RWPE2 (cell line): ENCODE results near the gene DOP1B.

Experiments
- ATAC-seq: fragments of 200-7000 bp; cut with Tn5 transposase; 3 replicates; pipeline ENCODE4 v1.9.1; 2021; ENCODE audit warnings: low read depth
- DNase-seq: peaks from one replicate; pipeline ENCODE4 v3.0.0-alpha.2; 2020; ENCODE audit warnings: low spot score
- H3K27ac ChIP-seq: fragments of 450-650 bp; 2 replicates; pipeline ENCODE4 v1.5.1; 2017; ENCODE audit warnings: mild to moderate bottlenecking; ENCODE audit not compliant: poor library complexity, severe bottlenecking
- H3K27me3 ChIP-seq: fragments of 250-450 bp; sonication (Bioruptor Pico); 2 replicates; pipeline ENCODE4 v1.5.1; 2021; ENCODE audit warnings: mild to moderate bottlenecking, moderate library complexity; ENCODE audit not compliant: insufficient read depth, poor library complexity, severe bottlenecking
- H3K36me3 ChIP-seq: fragments of 250-450 bp; sonication (Bioruptor Pico); 2 replicates; pipeline ENCODE4 v1.5.1; 2020; ENCODE audit warnings: low read depth, mild to moderate bottlenecking, moderate library complexity
- H3K4me1 ChIP-seq: fragments of 250-450 bp; sonication (Bioruptor Pico); 2 replicates; pipeline ENCODE4 v1.5.1; 2021; ENCODE audit warnings: mild to moderate bottlenecking, moderate library complexity; ENCODE audit not compliant: insufficient read depth, poor library complexity, severe bottlenecking
- H3K4me3 ChIP-seq: fragments of 250-450 bp; sonication (Bioruptor Pico); 2 replicates; pipeline ENCODE4 v1.5.1; 2021; ENCODE audit warnings: mild to moderate bottlenecking, moderate library complexity; ENCODE audit not compliant: severe bottlenecking
- H3K9me3 ChIP-seq: fragments of 250-450 bp; sonication (Bioruptor Pico); 2 replicates; pipeline ENCODE4 v1.5.1; 2021; ENCODE audit warnings: mild to moderate bottlenecking, moderate library complexity; ENCODE audit not compliant: severe bottlenecking
- TF ChIP-seq, protein P1 (sequence below): fragments of 450-650 bp; IDR thresholded peaks from one replicate; pipeline ENCODE4 v1.5.1; 2017; ENCODE audit warnings: mild to moderate bottlenecking, moderate library complexity; ENCODE audit not compliant: poor library complexity, severe bottlenecking

DOP1B gene

DNA sequence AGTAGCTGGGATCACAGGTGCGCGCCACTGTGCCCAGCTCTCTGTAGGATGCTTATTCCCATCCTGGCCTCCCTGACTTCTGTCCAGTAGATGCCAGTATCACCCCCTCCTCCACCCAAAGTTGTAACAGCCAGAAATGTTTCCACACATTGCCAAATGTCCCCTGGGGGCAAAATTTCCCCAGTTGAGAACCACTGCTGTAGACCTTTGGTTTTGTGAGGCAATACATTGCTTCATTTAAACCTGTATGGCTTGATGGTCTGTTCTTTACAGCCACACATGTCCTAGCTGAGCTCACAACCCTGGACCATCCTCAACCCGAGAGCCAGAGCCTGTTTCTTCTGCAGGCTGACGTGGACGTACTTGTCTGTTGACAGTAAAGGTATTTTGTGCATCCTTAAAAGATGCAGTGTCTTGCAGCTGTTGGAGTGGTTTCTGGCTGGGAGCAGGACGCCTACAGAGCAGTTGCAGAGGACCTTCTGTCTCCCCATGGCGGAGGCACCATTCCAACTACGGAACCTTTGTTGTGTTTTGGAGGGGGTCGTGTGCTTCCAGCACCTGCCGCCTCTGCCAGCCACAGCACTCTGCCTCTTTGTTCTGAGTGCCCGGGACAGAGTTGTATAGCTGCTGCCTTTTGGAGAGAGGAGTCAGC, 26.6 kb downstream of the DOP1B start:
- Histone ChIP-seq H3K27ac (no peak overlapping the region), H3K9me3 (no peaks in the 10 kb centered on the region), H3K27me3 (no peaks in the 10 kb centered on the region), H3K36me3 (no peaks in the 10 kb centered on the region), H3K4me1 (no peaks in the 10 kb centered on the region), H3K4me3 (no peak overlapping the region)
- ATAC-seq (no peak), DNase-seq (no peak)
- TF ChIP-seq, protein P1, sequence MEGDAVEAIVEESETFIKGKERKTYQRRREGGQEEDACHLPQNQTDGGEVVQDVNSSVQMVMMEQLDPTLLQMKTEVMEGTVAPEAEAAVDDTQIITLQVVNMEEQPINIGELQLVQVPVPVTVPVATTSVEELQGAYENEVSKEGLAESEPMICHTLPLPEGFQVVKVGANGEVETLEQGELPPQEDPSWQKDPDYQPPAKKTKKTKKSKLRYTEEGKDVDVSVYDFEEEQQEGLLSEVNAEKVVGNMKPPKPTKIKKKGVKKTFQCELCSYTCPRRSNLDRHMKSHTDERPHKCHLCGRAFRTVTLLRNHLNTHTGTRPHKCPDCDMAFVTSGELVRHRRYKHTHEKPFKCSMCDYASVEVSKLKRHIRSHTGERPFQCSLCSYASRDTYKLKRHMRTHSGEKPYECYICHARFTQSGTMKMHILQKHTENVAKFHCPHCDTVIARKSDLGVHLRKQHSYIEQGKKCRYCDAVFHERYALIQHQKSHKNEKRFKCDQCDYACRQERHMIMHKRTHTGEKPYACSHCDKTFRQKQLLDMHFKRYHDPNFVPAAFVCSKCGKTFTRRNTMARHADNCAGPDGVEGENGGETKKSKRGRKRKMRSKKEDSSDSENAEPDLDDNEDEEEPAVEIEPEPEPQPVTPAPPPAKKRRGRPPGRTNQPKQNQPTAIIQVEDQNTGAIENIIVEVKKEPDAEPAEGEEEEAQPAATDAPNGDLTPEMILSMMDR, result no peak

DNA sequence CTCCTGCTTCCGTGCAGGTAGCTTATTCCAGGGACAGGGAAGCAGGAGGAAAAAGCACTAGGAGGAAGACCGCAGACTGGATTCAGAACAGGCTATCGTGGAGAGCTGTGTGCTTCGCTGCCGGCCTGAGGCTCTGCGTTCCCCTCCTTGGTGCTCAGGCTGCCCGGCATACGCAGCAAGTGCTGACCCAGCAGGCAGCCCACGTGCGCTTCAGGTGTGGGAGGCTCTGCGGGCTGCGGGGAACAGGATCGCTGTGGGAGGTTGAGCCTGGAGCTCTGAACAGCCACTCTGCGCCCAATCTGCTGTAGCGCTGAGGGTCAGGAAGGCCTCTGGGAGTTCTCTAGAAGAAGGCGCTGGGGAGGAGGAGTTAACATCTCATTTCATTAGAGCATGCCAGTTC, 27.9 kb downstream of the DOP1B start:
- Histone ChIP-seq H3K36me3 (no peaks in the 10 kb centered on the region), H3K4me1 (no peaks in the 10 kb centered on the region), H3K27me3 (no peaks in the 10 kb centered on the region), H3K9me3 (no peaks in the 10 kb centered on the region), H3K4me3 (no peak overlapping the region), H3K27ac (no peak overlapping the region)
- DNase-seq, result no peak
- no peak for ATAC-seq
- TF ChIP-seq, protein P1, result no peak

GRCh38 chr21:36185523-36185922, 28.9 kb downstream of the DOP1B start:
- Histone ChIP-seq H3K27me3 (no peaks in the 10 kb centered on the region), H3K9me3 (no peaks in the 10 kb centered on the region), H3K36me3 (no peaks in the 10 kb centered on the region), H3K4me1 (no peaks in the 10 kb centered on the region), H3K27ac (no peak overlapping the region), H3K4me3 (no peak overlapping the region)
- TF ChIP-seq, protein P1, result no peak
- no peak for ATAC-seq
- DNase-seq, result no peak

GRCh38 chr21:36186081-36186480, 29.5 kb downstream of the DOP1B start:
- no peaks in the 10 kb centered on the region for H3K36me3 ChIP-seq

More at GRCh38 chr21:36186081-36186480, 29.5 kb downstream of the DOP1B start:
- no peak overlapping the region for H3K4me3 ChIP-seq
- H3K27me3 ChIP-seq, result no peaks in the 10 kb centered on the region
- no peaks in the 10 kb centered on the region for H3K4me1 ChIP-seq
- ATAC-seq (no peak), DNase-seq (no peak)
- no peaks in the 10 kb centered on the region for H3K9me3 ChIP-seq
- TF ChIP-seq, protein P1, result no peak
- no peak overlapping the region for H3K27ac ChIP-seq
